SU-DHL-6 (cell line): ENCODE measurements around the gene ZNF891.

Source experiments
- H2AFZ ChIP-seq: fragments of 200-600 bp; sonication (generic); 2 replicates; pipeline ENCODE4 v1.6.1; 2014; ENCODE audit warnings: low read depth, mild to moderate bottlenecking, moderate library complexity, mixed read lengths, antibody characterized with exemption, low read length; ENCODE audit not compliant: severe bottlenecking
- H3F3A ChIP-seq: fragments of 200-600 bp; shearing (Covaris generic); 2 replicates; pipeline ENCODE4 v1.6.0; 2016; ENCODE audit warnings: antibody characterized with exemption, mild to moderate bottlenecking; ENCODE audit not compliant: insufficient read depth
- H3K27ac ChIP-seq: fragments of 200-600 bp; sonication (generic); 2 replicates; pipeline ENCODE4 v1.5.1; 2016; ENCODE audit warnings: low read depth, mild to moderate bottlenecking, low read length, moderate library complexity, mixed read lengths
- H3K27me3 ChIP-seq: fragments of 200-600 bp; sonication (generic), shearing (Covaris generic); 2 replicates; pipeline ENCODE4 v1.6.0; 2014; ENCODE audit warnings: mild to moderate bottlenecking, low read length
- H3K36me3 ChIP-seq: fragments of 200-600 bp; sonication (generic); 2 replicates; pipeline ENCODE4 v1.6.1; 2014; ENCODE audit warnings: mild to moderate bottlenecking, low read length, mixed read lengths
- H3K4me2 ChIP-seq: fragments of 300-600, 200-600 bp; shearing (Covaris generic), sonication (generic); 2 replicates; pipeline ENCODE4 v1.6.0; 2014; ENCODE audit warnings: low read length, low read depth, mild to moderate bottlenecking; ENCODE audit not compliant: poor library complexity, severe bottlenecking
- H3K4me3 ChIP-seq: fragments of 200-600 bp; sonication (generic); 2 replicates; pipeline ENCODE4 v1.5.1; 2014; ENCODE audit warnings: antibody characterized with exemption, low read length, mild to moderate bottlenecking, mixed read lengths; ENCODE audit not compliant: insufficient read depth, poor library complexity, severe bottlenecking
- H3K79me2 ChIP-seq: fragments of 200-600 bp; sonication (generic); 2 replicates; pipeline ENCODE4 v1.6.1; 2014; ENCODE audit warnings: mild to moderate bottlenecking, low read length, moderate library complexity; ENCODE audit not compliant: insufficient read depth
- H3K9ac ChIP-seq: fragments of 200-600 bp; sonication (generic); 2 replicates; pipeline ENCODE4 v1.7.0; 2014; ENCODE audit warnings: mild to moderate bottlenecking, low read length
- H3K9me2 ChIP-seq: fragments of 200-600 bp; sonication (generic); replicated peaks from 2 replicates; pipeline ENCODE4 v1.6.1; 2014; ENCODE audit warnings: low read length; ENCODE audit not compliant: insufficient read depth
- H3K9me3 ChIP-seq: fragments of 200-600 bp; sonication (generic); 2 replicates; pipeline ENCODE4 v1.6.1; 2014; ENCODE audit warnings: low read length, mixed read lengths; ENCODE audit not compliant: insufficient read depth
- H4K20me1 ChIP-seq: fragments of 200-600 bp; sonication (generic); 2 replicates; pipeline ENCODE4 v1.6.1; 2014; ENCODE audit warnings: low read depth, mild to moderate bottlenecking, antibody characterized with exemption, low read length, moderate library complexity, mixed read lengths
- CTCF ChIP-seq: fragments of 200-600 bp; sonication (generic); IDR thresholded peaks from one replicate; pipeline ENCODE4 v1.5.1; 2017; ENCODE audit warnings: antibody characterized with exemption, mild to moderate bottlenecking, low read length, moderate library complexity; ENCODE audit not compliant: insufficient read depth, poor library complexity, severe bottlenecking
- EZH2phosphoT487 ChIP-seq: fragments of 200-600 bp; sonication (generic), shearing (Covaris generic); conservative IDR thresholded peaks from 2 replicates; pipeline ENCODE4 v1.6.1; 2018; ENCODE audit warnings: mild to moderate bottlenecking, antibody characterized with exemption, low read length, moderate library complexity, mixed read lengths

The ZNF891 gene

GRCh38 chr12:133165776-133166175 lies 35.7 kb upstream of the ZNF891 start:
- Histone ChIP-seq H3K9me2 (no peaks in the 10 kb centered on the region), H3K36me3 (no peaks in the 10 kb centered on the region), H3K27me3 (no peaks in the 10 kb centered on the region), H2AFZ (no peak overlapping the region), H3K27ac (no peak overlapping the region), H3F3A (no peaks in the 10 kb centered on the region), H3K79me2 (no peaks in the 10 kb centered on the region), H3K9ac (no peak overlapping the region), H4K20me1 (no peaks in the 10 kb centered on the region), H3K4me2 (no peak overlapping the region), H3K9me3 (peaks cover 49% of the 10 kb centered on the region), H3K4me3 (no peak overlapping the region)
- TF ChIP-seq EZH2phosphoT487 (no peak), CTCF (no peak)

- Histone ChIP-seq H4K20me1 (no peaks in the 10 kb centered on the region), H3K9me2 (no peaks in the 10 kb centered on the region), H3F3A (no peaks in the 10 kb centered on the region), H2AFZ (no peak overlapping the region), H3K27ac (no peak overlapping the region), H3K9me3 (peaks cover 69% of the 10 kb centered on the region; the same call in 1 of the 2 replicates), H3K4me2 (no peak overlapping the region), H3K36me3 (peaks cover 71% of the 10 kb centered on the region), H3K27me3 (no peaks in the 10 kb centered on the region), H3K79me2 (no peaks in the 10 kb centered on the region), H3K4me3 (no peak overlapping the region), H3K9ac (no peak overlapping the region)
- TF ChIP-seq CTCF: no peak
- TF ChIP-seq EZH2phosphoT487: no peak
Measured at GRCh38 chr12:133156125-133156690, 26.1 kb upstream of the ZNF891 start.

- Histone ChIP-seq H4K20me1 (no peaks in the 10 kb centered on the region), H3K79me2 (no peaks in the 10 kb centered on the region), H3K9me3 (peaks cover 50% of the 10 kb centered on the region; the same call in 1 of the 2 replicates), H3K27ac (no peak overlapping the region), H2AFZ (no peak overlapping the region), H3K27me3 (no peaks in the 10 kb centered on the region), H3K9ac (no peak overlapping the region), H3K9me2 (no peaks in the 10 kb centered on the region), H3K36me3 (peaks cover 55% of the 10 kb centered on the region), H3F3A (no peaks in the 10 kb centered on the region; the same call in 1 of the 2 replicates), H3K4me3 (no peak overlapping the region), H3K4me2 (no peak overlapping the region)
- TF ChIP-seq EZH2phosphoT487: no peak
Measured at GRCh38 chr12:133145981-133146380, 15.9 kb upstream of the ZNF891 start.

- no peaks in the 10 kb centered on the region for H3K79me2 ChIP-seq
Measured at GRCh38 chr12:133135747-133136146, 5.7 kb upstream of the ZNF891 start.

More at GRCh38 chr12:133135747-133136146, 5.7 kb upstream of the ZNF891 start:
- Histone ChIP-seq H3K4me3 (no peak overlapping the region), H3K27me3 (no peaks in the 10 kb centered on the region), H3K9ac (no peak overlapping the region), H3F3A (peaks cover 7% of the 10 kb centered on the region), H3K4me2 (no peak overlapping the region), H3K36me3 (peaks cover 66% of the 10 kb centered on the region), H2AFZ (no peak overlapping the region), H3K9me2 (no peaks in the 10 kb centered on the region), H4K20me1 (no peaks in the 10 kb centered on the region), H3K27ac (no peak overlapping the region), H3K9me3 (peaks cover 46% of the 10 kb centered on the region; the same call in 1 of the 2 replicates)
- TF ChIP-seq CTCF (no peak), EZH2phosphoT487 (no peak)
